ENCODE data around the gene SH3PXD2B.
A peak's percentile ranks its signal among the peaks of the same experiment; 100 is the strongest.
"Not testable (repeated sequence)": the region's sequence is repeated elsewhere in the genome, so short reads cannot be mapped to it uniquely, and the experiment has no call there.

The SH3PXD2B gene

DNA sequence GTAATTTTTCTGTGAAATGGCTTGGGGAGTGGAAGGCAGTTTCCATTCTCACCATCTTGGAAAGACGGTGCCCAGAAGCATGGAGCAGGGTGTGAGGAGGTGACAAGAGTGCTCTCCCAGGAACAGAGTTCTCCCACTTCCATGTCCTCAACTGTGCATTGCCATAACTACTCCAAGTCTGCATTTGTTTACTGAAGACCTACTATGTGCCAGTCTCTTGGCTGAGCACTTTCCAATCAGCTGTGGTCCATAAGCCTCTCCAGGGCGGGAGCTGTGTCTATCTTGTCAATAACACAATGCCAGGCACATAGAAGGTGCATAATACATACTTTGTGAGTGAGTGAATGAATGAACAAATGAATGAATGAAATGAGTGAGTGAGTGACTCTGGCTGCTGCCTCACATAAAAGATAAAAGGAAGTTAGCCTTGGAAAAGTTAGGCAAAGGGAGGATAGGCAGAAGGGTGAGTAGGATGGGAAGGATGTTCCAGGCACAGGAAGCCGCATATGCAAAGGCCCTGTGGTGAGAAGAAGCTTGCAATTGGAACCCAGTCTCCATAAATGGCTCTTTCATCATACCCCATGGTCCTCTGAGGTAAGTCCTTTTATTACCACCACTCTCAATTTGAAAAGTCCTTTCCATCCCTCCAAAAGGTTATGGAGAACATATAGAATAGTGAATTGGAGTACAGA, 31.3 kb upstream of the SH3PXD2B start:
- DNase-seq, result no peak

DNA sequence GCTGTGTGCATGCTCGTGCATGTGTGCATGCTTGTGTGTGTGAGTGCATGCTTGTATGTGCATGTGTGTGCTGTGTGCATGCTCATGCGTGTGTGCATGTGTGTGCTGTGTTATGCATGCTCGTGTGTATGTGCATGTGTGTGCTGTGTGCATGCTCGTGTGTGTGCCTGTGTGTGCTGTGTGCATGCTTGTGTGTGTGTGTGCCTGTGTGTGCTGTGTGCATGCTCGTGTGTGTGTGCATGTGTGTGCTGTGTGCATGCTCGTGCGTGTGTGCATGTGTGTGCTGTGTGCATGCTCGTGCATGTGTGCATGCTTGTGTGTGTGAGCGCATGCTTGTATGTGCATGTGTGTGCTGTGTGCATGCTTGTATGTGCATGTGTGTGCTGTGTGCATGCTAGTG, 30.3 kb upstream of the SH3PXD2B start:
- no peak for DNase-seq

DNA sequence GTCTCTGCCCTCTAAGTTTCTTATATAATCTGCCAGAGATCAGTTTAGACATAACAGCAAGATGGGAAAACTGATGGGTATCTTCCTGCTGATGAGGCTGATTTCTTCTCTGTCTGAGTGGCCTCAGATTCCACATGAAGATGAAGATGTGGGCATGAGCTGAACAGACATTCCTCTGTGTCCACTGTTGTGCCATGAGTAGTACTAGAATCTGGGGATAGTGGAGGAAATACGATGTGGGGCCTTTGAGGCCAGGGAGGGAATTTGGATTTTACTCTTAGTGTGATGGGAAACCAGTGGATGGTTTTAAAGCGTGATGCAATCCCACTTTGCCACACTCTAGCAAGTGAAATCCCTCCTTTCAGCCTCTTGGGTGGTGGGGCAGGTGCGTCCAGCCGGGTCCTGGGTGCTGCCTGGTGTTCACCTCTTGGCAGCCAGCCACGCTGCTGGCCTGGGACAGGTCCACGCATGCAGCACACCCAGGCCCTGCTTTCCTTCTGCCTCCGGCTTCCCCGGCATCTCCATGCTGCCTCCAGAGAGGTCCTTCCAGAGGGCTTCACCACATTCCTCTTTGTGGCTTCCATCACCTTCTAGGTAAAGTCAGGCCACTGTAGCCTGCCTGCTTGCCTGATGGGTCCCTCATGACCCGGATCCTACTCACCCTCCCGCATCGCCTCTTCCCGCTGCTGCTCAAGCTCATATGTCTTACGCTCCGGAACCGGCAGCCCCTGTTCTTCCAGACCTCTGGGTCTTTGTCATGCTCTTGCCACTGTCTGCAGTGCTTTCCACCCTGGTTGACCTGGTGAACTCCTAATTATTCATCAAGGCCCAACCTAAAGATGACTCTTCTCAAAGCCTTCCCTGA, 28.1 kb upstream of the SH3PXD2B start:
- no peak for DNase-seq

DNA sequence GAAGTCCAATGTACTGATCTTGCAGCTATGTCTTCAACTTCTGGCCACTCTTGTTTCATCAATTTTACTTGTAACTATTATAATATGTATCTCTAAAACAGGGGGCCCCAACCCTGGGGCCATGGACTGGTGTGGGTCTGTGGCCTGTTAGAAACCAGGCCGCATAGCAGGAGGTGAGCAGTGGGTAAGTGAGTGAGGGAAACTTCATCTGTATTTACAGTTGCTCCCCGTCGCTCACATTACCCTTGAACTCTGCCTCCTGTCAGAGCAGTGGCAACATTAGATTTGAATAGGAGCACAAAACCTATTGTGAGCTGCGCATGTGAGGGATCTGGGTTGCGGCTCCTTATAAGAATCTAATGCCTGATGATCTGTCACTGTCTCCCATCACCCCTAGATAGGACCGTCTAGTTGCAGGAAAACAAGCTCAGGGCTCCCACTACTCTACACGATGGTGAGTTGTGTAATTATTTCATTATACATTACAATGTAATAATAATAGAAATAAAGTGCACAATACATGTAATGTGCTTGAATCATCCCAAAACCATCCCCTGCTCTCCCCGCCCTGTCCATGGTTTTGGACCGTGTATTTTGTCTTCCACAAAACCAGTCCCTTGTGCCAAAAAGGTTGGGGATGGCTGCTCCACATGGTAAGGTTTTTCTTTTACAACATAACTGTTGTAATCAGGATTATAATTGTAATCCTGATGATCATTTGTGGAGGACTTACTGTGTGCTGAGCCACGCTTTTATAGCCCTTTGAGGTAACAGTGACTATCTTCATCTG, 26.9 kb upstream of the SH3PXD2B start:
- DNase-seq, result peak; percentile 37

DNA sequence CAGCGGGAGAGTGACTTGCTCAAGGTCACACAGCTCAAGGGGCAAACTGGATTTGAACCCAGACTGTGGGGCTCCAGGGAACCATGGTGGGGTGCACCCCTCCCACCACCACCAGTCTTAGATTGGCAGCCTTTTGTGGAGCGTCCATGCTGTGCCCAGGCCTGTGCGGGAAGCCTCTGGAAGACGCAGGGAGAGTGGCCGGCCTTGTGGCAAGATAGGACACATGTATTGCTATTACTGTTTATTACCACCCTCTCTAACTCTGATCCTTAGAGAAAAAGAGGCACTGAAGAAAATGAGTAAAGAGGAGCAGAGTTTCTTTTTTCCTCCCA, 25.4 kb upstream of the SH3PXD2B start:
- DNase-seq, result no peak

DNA sequence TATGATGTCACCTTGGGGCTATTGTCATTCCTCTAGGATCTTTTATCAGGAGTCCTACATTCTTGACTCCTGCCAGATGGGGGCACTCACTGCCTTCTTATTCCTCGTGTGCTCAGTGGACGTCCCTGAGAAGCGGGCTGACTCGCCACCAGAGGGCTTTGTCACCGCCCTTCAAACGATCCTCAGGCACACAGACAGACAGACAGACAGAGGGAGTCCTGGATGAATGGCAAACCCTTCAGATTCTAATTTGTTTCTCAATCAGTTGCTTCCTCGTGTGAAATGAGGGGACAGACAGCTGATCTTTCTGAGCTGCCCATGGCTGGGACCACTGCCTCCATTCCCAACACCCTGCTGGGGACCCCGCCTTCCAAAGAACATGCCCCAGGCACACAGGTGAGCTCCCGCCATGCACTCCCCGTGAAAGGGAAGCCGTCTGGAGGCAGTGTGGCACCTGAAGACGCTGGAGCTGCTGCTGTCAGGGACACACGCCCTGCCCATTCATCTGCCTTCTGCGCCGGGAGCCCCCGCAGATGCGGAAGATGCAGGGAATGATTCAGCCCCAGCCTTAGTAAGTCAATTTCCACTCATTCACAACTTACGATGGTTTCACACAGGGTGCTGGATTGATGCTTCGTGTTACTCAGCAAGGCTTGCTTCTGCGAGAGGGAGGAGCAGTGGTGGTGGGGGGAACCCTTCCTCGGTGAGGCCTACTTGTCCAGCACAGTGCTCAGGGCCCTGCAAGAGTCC, 24.9 kb upstream of the SH3PXD2B start:
- peak; percentile 85 for DNase-seq

DNA sequence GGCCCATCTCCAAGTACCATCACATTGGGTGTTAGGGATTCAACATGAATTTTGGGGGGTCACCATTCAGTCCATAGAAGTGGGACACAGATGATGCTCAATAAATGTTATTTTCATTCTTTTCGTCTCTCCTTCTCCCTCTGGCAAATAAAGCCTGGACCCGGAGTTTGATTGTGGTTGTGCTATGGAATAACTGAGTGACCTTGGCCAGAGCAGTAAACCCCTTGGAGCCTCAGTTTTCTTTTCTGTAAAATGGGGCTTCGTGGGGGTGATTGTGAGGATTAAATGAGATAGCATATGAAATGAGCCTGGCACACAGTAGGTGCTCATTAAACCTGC, 24.3 kb upstream of the SH3PXD2B start:
- DNase-seq, result not testable (repeated sequence)

DNA sequence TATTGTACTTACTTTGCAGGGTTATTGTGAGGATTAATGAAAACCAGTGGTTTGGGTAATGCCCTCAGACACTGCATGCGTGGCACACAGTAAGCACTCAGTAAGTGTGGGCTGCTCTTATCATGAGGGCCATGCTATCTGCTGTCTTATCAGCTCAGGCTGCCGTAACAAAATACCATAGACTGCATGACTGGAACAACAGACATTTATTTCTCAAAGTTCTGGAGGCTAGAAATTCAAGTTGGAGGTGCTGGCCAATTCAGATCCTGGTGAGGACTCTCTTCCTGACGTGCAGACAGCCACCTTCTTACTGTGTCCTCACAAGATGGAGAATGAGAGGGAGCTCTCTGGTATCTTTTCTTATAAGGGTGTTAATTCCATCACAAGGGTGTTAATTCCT, 23.9 kb upstream of the SH3PXD2B start:
- no peak for DNase-seq

DNA sequence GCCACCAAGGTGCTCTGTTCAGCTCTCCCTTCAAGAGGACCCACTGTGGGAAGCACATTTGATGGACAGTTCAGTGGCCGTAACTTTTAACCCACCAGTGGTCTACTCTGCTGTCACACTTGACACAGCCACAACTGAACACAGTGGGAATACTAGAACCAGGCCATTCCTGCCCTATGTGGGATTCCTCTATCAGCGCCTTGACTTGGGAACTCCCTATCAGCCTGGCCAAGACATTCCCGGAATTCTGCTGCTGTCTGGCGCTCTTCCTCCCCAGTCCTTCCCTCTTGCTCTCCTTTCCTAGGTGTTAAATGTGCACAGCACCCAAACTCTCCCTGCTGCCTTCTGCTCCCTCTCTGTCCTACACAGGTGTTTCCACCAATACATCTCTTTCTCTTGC, 23.1 kb upstream of the SH3PXD2B start:
- DNase-seq, result no peak

DNA sequence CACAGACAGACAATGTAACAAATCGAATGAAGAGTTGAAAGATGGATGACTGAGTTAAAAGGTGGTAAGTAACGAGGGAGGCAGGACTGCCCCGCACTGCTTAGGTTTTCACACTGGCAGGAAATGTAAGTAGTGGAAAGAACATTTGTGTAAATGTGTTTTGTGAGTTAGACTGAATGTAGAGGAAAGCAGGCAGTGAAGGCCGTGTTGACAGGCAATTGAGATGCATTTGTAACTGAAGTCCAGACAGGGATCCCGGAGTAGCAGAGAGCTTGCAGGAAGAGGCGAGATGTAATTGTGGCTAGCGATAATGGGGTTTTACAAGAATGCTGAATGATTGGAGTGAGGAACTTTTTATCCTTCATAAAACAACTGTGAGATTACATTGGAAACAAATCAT, 20.0 kb upstream of the SH3PXD2B start:
- DNase-seq, result no peak

DNA sequence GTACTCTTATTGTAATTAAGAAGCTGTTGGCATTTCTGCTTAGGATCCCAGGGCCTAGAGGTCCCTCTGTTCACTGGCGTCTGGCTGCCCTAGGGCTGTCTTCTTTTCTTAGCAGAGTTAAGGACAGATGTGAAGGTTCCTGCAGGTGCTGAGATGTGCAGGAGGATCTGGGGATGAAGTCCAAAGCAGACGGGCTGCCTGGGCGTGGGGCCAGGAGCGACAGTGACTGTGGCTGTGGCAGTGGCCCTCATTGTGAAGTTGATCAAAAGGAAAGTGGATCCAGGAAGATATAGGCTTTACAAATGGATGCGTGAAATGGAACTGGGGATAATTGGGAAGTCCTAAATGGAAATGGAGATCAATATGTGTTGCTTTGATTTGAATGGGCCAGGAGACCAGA, 19.1 kb upstream of the SH3PXD2B start:
- DNase-seq, result no peak

DNA sequence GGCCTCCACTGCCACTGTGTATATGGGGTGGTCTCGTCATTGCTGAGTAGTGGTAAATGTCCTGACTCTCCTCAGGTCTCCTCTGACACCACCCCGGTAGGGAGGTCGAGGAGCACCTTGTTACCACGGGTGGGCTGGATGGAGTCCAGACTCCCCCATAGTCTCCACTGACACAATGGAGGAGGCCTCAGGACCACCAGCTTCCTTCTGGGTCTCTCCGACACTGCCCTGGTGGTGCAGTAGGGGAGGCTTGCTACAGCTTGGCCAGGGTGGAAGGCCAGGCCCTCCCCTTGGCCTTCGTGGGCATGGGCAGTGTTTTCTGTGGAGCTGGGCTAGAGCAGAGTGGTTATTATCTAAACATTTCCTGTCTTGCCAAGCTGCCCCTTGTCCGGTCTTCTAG, 15.4 kb upstream of the SH3PXD2B start:
- DNase-seq, result no peak

DNA sequence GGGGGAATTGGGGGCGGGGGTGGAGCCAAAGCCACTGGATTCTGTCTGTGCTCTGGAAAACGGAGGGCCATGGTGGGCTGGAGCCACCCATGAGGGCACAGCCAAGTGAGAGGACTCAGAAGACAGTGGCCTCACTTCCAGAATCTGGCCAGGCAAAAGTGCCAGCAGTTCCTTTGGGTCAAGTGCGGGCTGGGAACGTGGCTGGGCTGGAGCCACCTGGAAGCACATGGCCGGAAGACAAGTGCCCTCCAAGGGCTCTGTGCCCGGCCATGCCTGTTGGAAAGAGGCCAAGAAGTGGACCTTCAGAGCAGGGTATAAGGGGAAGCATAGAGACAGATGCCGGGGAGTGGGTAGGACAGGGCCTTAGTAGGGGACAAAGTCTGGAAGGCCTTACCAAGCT, 11.7 kb upstream of the SH3PXD2B start:
- no peak for DNase-seq

DNA sequence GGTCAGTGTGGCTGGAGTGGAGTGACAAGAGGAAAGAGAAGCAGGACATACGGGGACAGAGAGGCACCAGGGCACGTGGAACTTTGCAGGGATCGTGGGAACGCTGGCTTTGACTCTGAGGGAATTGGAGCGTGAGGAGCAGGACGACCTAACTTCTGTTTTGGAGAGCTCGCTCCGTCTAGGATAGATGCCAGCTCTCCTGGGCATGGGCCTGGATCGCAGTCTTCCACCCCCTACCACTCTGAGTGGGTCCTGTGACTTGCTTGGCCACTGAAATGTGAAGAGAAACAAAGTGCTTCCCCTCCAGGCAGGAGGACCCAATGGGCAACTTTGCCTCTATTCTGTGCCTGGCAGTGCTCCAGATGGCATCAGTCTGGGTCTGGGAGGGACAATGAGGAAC, 8.7 kb upstream of the SH3PXD2B start:
- no peak for DNase-seq

DNA sequence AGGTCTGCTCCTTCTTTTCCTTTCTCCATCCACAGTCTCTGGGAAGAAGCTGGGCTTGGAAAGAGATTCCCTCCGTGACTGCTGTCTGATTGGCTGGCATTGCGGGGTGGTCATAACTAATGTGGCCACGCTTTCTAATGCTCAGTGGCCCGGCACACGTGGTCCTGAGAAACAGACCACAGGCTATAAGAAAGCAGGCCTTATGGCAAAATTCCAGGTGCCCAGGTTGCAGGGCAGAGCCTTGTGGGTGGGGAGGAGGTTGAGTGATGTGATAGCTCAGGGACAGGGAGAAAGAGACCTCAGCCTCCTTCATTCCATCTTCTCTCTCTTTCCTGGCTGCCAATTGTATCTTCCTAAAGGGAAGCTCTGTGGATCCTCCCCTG, 5.4 kb upstream of the SH3PXD2B start:
- no peak for DNase-seq

DNA sequence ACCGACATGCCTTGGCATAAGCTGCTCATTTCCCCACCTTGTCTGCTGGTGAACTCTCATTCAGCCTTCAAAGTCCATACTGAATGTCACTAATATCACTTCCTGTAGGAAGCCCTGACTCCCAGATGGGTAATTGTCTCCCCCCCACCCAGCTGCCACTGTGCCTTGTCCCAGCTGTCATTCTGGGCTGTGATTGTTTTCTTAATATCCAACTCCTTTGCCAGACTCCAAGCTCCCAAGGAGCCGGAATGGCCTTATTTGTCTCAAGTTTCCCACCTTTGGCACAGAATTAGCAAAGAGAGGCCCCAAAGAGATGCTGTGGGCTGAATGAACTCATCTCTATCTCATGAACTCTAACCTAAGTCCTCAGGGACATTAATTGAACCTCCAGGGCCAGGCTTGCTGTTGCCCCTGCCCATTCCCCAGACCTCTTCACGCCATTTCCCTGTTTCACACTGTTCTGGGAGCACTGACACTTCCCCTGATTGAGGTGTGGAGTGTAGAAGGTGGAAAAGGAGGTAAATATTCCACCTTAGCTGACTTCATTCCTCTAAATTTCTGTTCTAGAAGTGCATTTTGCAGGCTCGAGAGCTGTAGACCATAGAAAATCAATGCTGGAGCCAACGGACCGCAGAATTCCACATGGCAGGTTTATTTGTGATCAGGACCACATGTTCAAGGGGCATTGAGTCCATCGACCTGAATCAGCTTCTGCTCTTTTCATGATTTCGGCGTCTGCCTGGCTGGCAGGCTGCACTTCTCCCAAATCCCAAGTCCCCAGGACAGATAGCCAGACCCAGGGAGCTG, 4.9 kb upstream of the SH3PXD2B start:
- no peak for DNase-seq

DNA sequence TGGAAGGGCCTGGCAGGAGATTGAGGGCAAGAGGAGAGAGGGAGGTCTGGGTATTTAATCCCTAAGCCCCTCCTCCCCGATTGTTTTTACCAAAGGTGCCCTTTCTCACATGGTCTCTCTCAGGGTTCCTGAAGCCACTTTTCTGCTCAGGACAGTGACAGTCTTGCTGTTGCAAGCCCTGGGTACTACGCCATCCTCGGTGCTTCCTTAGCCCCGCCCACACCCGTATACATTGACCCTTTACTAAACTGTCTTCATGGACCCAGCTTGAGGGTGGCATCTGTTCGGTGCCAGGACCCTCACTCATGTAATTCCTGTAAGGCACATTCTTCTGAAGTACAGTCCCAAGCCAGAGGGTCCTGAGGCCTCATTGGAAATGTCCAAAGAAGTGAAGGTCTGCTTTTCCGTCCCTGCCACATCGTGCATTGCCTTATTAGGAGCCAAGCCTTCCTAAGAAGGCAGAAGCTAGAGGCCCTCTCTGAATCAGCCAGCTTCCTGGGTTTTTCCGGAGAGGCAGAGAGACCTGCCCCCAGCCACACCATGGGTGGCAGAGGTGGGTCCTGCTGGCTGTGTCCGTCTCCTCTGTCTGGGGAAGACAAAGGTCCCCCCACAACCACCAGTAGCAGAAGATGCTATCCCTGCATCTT, 1.9 kb upstream of the SH3PXD2B start:
- DNase-seq, result no peak

DNA sequence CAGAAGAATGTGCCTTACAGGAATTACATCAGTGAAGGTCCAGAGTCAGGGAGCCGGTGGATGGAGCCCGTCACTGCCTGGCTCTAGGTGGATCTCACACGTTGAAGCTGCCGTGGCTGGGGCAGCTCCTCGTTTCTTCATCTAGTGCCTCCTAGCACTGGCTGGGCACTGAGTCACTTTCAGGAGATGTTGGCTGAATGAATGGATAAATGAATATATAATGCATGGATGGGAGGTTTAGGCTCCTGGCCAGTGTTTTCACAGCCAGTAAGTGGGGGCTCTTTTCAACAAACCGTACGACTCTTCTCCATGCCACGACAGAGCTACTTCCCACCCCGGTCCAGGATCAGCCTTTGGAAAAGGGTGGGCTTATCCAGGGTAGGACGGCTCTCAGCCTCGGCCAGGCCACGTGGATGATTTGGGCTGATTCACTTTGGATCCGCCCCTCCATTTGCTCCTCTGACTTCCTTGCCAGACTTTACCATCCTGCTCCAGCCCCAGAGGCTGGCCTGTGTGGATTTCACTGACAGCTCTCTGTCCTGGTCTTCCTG, 1.3 kb upstream of the SH3PXD2B start:
- peak; percentile 69 for DNase-seq

DNA sequence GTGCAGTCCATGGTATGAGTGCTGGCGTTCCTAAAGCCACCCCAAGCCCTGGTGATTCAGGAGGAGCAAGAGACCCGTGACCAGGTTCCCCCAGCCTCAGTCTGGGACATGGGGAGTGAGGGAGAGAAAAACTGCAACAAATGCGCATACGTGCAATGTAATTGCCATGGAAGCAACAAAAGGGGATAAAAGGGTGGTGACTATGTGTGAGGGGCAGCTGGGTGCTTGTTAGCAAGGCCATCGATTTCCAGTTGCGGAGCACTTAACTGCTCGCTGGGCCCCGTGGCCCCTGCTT, 709 bp upstream of the SH3PXD2B start:
- DNase-seq, result no peak

DNA sequence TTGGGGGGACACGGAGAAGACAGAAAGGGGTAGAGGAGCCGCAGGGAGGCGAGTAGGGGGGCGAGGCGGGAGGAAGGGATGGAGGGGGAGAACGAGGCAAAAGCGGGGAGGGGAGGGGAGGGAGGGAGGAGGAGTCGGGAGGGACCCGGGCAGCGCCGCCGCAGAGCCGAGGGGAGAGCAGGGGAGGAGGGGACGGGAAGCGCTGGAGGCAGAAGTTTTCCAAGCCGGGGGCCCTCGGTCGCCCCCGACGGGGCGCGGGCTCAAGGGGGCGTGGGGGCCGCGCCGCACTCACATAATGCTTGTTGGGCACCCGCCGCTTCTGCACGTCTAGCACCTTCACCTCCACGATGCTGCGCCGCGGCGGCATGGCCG, 353 bp downstream of the SH3PXD2B start:
- peak; percentile 54 for DNase-seq

DNA sequence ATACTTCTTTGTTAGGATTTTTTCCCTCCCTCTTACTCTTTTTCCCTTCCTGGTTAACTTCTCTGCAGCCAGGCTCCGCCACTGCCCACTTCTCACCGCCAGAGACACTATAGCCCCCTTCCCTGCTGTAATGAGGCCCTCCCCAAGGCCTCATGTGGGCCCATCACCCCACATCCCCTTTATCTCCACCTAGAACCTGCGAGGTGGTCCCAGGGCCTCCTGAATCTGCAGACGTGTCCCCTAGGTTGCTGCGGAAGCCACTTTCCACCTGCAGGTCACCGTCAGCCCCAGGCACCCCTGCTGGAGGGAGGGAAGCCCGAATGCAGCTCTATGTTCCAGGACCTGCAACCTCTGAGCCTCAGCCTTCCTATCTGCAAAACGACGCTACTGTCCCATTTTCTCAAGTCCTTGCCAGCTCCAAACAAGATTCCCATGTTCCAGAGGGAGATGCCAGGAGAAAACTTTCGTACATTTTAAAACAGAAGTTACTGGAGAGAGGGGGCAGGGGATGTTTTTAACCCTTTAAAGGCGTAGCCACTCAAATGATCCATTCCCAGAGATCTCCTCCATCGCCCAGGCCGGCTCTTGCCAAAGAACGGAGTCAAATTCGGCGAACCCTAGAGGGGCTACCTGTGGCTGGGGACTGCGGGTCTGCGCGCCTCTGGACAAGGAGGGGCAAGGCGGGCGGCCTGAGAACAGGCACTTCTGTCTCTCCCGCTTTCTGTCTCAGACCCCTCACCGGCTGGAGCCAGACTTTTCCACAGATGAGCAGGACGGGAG, 929 bp downstream of the SH3PXD2B start:
- peak; percentile 82 for DNase-seq
